ENCODE results near the gene KRTAP21-2.

DNA sequence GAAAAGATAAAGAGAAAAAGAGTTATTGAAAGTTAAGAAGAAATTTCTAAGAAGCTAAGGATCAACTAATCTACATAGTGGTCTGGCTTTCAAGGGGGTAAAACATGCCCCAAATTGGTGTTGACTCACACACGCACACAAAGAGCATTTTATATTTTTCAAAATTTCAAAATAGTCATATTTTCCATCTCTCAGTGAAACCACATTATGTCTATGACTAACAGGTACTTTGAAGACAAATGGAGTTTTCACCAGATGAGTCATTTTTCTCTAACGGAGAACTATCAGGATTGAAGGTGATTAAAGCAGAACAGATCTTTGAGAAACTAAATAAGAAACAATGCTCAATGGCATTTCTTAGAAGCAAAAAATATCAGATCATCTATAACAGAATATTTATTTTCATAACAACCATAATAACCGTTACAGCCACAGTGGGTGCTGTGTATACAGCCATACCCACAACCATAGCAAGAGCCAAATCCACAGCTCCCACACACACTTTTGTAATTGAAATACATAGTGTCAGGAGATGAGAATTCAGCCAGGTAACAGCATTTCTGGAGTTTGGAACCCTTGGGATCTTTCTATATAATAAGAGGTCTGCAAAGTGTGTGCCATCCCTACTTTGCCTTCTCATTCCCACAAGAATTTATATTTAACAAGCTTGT, 28.7 kb downstream of the KRTAP21-2 start, which contains the start of gene KRTAP21-3:
- TF ChIP-seq CTCF (conservative IDR thresholded peaks at IDR 0.05; ENCODE audit: low read depth in 2 of 2) (no peak), EZH2phosphoT487 (IDR thresholded peaks at IDR 0.05; ENCODE audit: unreplicated experiment) (no peak), EZH2 (IDR thresholded peaks at IDR 0.05; ENCODE audit: low read depth, unreplicated experiment) (no peak), POLR2AphosphoS5 (IDR thresholded peaks at IDR 0.05; ENCODE audit: low read depth) (no peak), ZNF114 (CRISPR knock-in tag; IDR thresholded peaks at IDR 0.05) (no peak), CREB1 (CRISPR knock-in tag; IDR thresholded peaks at IDR 0.05; ENCODE audit: low read depth) (no peak), JUNB (IDR thresholded peaks at IDR 0.05; ENCODE audit: unreplicated experiment) (no peak), STAT1 (IDR thresholded peaks at IDR 0.05; ENCODE audit: unreplicated experiment) (no peak)
- TF ChIP-seq, protein P1, sequence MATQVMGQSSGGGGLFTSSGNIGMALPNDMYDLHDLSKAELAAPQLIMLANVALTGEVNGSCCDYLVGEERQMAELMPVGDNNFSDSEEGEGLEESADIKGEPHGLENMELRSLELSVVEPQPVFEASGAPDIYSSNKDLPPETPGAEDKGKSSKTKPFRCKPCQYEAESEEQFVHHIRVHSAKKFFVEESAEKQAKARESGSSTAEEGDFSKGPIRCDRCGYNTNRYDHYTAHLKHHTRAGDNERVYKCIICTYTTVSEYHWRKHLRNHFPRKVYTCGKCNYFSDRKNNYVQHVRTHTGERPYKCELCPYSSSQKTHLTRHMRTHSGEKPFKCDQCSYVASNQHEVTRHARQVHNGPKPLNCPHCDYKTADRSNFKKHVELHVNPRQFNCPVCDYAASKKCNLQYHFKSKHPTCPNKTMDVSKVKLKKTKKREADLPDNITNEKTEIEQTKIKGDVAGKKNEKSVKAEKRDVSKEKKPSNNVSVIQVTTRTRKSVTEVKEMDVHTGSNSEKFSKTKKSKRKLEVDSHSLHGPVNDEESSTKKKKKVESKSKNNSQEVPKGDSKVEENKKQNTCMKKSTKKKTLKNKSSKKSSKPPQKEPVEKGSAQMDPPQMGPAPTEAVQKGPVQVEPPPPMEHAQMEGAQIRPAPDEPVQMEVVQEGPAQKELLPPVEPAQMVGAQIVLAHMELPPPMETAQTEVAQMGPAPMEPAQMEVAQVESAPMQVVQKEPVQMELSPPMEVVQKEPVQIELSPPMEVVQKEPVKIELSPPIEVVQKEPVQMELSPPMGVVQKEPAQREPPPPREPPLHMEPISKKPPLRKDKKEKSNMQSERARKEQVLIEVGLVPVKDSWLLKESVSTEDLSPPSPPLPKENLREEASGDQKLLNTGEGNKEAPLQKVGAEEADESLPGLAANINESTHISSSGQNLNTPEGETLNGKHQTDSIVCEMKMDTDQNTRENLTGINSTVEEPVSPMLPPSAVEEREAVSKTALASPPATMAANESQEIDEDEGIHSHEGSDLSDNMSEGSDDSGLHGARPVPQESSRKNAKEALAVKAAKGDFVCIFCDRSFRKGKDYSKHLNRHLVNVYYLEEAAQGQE (IDR thresholded peaks at IDR 0.05; ENCODE audit: unreplicated experiment), result no peak
- TF ChIP-seq, protein P2, sequence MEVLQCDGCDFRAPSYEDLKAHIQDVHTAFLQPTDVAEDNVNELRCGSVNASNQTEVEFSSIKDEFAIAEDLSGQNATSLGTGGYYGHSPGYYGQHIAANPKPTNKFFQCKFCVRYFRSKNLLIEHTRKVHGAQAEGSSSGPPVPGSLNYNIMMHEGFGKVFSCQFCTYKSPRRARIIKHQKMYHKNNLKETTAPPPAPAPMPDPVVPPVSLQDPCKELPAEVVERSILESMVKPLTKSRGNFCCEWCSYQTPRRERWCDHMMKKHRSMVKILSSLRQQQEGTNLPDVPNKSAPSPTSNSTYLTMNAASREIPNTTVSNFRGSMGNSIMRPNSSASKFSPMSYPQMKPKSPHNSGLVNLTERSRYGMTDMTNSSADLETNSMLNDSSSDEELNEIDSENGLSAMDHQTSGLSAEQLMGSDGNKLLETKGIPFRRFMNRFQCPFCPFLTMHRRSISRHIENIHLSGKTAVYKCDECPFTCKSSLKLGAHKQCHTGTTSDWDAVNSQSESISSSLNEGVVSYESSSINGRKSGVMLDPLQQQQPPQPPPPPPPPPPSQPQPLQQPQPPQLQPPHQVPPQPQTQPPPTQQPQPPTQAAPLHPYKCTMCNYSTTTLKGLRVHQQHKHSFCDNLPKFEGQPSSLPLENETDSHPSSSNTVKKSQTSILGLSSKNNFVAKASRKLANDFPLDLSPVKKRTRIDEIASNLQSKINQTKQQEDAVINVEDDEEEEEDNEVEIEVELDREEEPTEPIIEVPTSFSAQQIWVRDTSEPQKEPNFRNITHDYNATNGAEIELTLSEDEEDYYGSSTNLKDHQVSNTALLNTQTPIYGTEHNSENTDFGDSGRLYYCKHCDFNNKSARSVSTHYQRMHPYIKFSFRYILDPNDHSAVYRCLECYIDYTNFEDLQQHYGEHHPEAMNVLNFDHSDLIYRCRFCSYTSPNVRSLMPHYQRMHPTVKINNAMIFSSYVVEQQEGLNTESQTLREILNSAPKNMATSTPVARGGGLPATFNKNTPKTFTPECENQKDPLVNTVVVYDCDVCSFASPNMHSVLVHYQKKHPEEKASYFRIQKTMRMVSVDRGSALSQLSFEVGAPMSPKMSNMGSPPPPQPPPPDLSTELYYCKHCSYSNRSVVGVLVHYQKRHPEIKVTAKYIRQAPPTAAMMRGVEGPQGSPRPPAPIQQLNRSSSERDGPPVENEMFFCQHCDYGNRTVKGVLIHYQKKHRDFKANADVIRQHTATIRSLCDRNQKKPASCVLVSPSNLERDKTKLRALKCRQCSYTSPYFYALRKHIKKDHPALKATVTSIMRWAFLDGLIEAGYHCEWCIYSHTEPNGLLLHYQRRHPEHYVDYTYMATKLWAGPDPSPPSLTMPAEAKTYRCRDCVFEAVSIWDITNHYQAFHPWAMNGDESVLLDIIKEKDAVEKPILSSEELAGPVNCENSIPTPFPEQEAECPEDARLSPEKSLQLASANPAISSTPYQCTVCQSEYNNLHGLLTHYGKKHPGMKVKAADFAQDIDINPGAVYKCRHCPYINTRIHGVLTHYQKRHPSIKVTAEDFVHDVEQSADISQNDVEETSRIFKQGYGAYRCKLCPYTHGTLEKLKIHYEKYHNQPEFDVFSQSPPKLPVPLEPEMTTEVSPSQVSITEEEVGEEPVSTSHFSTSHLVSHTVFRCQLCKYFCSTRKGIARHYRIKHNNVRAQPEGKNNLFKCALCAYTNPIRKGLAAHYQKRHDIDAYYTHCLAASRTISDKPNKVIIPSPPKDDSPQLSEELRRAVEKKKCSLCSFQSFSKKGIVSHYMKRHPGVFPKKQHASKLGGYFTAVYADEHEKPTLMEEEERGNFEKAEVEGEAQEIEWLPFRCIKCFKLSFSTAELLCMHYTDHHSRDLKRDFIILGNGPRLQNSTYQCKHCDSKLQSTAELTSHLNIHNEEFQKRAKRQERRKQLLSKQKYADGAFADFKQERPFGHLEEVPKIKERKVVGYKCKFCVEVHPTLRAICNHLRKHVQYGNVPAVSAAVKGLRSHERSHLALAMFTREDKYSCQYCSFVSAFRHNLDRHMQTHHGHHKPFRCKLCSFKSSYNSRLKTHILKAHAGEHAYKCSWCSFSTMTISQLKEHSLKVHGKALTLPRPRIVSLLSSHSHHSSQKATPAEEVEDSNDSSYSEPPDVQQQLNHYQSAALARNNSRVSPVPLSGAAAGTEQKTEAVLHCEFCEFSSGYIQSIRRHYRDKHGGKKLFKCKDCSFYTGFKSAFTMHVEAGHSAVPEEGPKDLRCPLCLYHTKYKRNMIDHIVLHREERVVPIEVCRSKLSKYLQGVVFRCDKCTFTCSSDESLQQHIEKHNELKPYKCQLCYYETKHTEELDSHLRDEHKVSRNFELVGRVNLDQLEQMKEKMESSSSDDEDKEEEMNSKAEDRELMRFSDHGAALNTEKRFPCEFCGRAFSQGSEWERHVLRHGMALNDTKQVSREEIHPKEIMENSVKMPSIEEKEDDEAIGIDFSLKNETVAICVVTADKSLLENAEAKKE (CRISPR knock-in tag; IDR thresholded peaks at IDR 0.05), result no peak

Measured in GM23338 (cell line).